Iris pigment epithelial cell (primary cell): ENCODE data around the gene TAF11.
"Not testable (repeated sequence)": the region's sequence is repeated elsewhere in the genome, so short reads cannot be mapped to it uniquely, and the experiment has no call there.

Experiments
- DNase-seq: peaks from one replicate; pipeline ENCODE4 v3.0.0-alpha.2; 2011; ENCODE audit warnings: low read depth

Gene TAF11

GRCh38 chr6:34904990-34905613, 17.3 kb upstream of the TAF11 start:
- DNase-seq, result no peak

DNA sequence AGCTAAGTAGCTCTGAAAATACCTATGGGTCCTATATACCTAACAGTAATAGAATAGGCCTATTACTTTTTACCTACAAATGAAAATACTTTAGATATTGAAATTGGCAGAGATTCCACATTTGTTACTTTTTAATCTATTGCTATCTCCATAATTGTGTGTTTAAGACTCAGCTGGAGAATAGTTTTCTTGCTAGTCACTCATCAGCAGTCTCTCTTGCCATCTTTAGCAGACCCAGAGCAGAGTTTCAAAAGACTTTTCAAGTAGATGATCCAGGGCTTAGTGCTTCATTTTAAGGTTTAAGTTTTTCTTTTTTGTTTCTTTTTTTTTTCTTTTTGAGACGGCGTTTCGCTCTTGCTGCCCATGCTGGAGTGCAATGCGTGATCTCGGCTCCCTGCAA, 14.1 kb upstream of the TAF11 start:
- peak; percentile 65 for DNase-seq

DNA sequence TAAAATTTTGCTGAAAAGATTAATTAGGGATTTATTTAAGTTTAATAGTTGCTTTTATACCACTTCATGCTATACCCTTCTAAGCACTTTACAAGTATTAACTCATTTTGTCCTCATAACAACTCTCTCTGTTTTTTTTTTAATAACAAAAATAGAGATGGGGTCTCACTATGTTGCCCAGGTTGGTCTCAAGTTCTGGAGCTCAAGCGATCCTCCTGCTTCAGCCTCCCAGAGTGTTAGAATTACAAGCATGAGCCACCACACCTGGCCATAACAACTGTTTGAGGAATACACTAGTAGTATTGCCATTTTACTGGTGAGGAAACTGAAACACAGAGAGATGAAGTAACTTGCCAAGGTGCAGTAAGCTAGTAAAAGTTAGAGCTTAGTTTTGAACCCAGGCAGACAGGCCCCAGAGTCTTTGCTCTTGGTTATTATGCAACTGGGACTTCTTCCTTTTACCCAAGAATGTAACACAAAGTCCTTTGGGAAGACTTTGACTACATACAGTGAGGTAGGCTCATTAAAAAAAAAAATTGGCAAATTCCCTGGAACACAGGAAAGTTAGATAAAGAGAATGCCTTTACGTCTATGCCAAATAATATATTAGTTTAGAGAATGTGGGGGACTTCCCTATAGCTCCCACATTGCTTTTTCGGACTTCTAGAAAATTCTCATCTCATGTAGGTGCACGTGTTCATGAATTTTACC, 12.6 kb upstream of the TAF11 start:
- DNase-seq, result no peak

GRCh38 chr6:34899748-34900147, 11.9 kb upstream of the TAF11 start:
- DNase-seq, result not testable (repeated sequence)

GRCh38 chr6:34897716-34898115, 9.9 kb upstream of the TAF11 start:
- DNase-seq, result no peak

DNA sequence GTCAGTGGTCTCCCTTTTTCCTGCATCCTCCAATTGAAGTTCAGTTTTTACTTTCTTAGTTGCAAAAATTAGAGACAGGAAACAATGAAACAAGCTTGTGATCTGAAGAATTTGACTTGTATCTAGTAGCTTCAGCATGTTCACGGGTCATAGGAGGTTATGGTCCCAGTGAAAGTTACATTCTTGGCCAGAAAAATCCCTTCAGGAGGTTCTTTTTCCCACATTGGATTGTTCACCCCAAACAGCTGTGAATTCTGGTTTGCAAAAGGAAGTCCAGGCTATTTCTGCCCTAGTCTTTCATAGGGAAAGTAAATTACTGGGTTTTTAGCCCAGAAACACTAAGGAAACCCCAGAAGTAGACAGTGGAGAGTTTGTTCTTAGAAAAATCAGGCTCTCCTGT, 9.3 kb upstream of the TAF11 start:
- no peak for DNase-seq

- DNase-seq, result no peak
These were observed 6.9 kb upstream of the TAF11 start for GRCh38 chr6:34894693-34895092.

GRCh38 chr6:34891296-34891695, 3.5 kb upstream of the TAF11 start:
- no peak for DNase-seq

GRCh38 chr6:34890533-34890925, 2.7 kb upstream of the TAF11 start:
- no peak for DNase-seq

DNA sequence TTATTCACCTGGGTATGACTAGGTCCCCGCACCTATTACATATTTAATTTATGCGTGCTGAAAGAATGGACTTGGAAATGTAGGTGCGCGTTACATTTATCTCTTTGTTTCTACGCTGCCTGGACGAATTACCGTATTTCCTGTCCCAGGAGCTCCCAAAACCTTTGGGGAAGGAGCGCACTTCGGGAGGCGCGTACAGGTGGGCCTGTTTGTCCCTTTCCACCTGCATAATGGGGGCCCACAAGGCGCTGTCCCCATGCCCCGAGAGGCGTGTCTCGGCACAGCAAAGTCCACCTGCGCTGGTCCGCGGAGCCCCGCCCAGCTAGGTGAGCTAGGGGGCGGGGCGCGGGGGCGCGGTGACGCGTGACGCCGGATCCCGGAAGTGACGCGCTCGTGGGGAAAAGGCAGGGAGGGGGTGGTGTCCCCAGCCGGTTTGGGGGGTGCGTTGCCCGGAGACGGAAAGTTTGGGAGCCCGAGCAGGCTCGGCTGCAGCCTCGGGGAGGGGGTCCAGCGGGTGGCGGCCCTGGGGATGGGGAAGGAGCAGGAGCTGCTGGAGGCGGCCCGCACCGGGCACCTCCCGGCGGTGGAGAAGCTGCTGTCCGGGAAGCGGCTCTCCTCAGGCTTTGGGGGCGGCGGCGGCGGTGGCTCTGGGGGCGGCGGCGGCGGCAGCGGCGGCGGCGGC, 1.2 kb upstream of the TAF11 start, which contains the start of gene ANKS1A:
ANKS1A (plus strand) TSS at position 382 of the 682 bp plus-strand sequence; CDS start at position 530, 148 bp downstream.
- peak; percentile 27 for DNase-seq

- DNase-seq, result no peak
These were observed 643 bp upstream of the TAF11 start for GRCh38 chr6:34888514-34888856.

DNA sequence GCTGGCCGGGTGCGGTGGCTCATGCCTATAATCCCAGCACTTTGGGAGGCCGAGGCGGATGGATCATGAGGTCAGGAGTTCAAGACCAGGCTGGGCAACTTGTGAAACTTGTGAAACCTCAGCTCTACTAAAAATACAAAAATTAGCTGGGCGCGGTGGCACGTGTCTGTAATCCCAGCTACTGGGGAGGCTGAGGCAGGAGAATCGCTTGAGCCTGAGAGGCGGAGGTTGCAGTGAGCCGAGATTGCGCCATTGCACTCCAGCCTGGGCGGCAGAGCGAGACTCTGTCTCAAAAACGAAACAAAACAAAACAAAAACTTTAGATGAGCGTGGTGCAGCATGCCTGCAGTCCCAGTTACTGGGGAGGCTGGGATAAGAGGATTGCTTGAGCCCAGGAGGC, 2.0 kb downstream of the TAF11 start:
- not testable (repeated sequence) for DNase-seq

DNA sequence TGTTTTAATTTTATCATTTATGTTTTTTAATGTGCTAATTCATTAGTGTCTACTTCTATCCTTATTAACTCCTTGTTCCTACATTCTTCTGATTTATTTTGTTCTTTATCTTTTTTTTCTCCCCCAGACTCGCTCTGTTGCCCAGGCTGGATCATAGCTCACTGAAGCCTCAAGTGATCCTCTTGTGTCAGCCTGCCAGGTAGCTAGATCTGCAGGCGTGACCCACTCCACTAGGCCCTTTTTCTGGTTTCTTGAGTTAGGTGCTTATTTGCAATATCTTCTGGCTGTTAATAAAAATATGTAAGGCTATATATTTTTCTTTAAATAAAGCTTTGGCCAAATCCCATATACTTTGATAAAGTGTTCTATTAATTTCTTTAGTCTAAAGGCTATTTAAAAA, 2.8 kb downstream of the TAF11 start:
- DNase-seq, result no peak

DNA sequence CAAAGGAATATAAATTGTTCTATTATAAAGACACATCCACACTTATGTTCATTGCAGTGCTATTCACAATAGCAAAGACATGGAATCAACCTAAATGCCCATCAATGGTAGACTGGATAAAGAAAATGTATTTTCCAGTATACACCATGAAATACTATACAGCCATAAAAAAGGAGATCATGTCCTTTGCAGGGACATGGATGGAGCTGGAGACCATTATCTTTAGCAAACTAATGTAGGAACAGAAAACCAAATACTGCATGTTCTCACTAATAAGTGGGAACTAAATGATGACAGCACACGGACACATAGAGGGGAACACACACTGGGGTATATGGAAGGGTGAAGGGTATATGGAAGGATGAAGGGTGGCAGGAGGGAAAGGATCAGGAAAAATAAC, 3.8 kb downstream of the TAF11 start:
- DNase-seq, result not testable (repeated sequence)

- no peak for DNase-seq
These were observed 9.9 kb downstream of the TAF11 start for GRCh38 chr6:34877869-34878485.

DNA sequence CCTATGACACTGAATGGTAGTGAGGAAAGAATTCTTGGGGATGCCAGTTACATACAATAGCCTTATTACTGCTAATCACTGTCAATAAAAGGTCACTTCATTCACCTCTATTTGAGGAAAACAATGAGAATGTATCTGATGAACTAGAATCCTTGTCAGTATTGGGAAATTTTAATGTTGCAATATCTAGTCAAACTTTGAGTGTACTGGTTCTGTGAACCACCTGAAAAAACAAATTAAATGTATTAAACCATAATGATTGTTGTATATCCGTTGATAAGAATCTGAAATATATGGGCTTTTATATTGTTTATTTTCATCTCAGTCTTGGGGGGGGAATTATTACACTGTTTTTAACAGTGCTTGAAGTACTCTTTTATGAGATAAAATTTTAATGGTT, 10.6 kb downstream of the TAF11 start:
- no peak for DNase-seq

- DNase-seq, result no peak
These were observed 11.4 kb downstream of the TAF11 start for GRCh38 chr6:34876472-34876871.

GRCh38 chr6:34875292-34876213, 12.3 kb downstream of the TAF11 start:
- no peak for DNase-seq

- no peak for DNase-seq
These were observed 15.5 kb downstream of the TAF11 start for GRCh38 chr6:34872332-34872731.

GRCh38 chr6:34871853-34872252, 16.0 kb downstream of the TAF11 start:
- DNase-seq, result no peak

DNA sequence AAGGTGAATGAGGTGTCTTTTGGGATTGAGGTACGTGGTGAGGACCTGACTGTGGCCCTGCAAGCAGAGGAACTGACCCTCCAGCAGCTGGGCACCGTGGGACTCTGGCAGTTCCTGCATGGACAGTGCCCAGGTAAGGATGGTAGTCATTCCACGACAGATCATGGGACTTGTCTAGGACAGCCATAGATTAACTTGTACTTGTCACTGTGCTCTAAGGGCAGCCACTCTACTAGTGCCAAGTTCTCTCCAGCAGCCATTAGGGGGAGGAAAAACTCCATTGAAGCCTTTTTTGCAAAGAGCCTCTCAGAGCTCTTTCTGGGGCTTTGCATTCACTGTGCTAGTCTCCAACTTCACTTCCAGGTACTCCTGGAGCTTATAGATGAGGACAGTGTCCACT, 20.4 kb downstream of the TAF11 start:
- DNase-seq, result no peak

GRCh38 chr6:34866509-34866908, 21.3 kb downstream of the TAF11 start:
- no peak for DNase-seq
